Measurements from ENCODE around the gene FRAT1. TPM values are rescaled to one million over a fixed set of nuclear protein-coding genes. Genes with fewer than 3 reads are reported as not detected.
A peak's percentile ranks its signal among the peaks of the same experiment; 100 is the strongest.

The FRAT1 gene
- total and polyA plus RNA-seq, 2 of the 13 experiments (the other 11 are each of a cell fraction or from before 2014, with no cell fraction given) = 1.7 to 2.3 TPM

DNA sequence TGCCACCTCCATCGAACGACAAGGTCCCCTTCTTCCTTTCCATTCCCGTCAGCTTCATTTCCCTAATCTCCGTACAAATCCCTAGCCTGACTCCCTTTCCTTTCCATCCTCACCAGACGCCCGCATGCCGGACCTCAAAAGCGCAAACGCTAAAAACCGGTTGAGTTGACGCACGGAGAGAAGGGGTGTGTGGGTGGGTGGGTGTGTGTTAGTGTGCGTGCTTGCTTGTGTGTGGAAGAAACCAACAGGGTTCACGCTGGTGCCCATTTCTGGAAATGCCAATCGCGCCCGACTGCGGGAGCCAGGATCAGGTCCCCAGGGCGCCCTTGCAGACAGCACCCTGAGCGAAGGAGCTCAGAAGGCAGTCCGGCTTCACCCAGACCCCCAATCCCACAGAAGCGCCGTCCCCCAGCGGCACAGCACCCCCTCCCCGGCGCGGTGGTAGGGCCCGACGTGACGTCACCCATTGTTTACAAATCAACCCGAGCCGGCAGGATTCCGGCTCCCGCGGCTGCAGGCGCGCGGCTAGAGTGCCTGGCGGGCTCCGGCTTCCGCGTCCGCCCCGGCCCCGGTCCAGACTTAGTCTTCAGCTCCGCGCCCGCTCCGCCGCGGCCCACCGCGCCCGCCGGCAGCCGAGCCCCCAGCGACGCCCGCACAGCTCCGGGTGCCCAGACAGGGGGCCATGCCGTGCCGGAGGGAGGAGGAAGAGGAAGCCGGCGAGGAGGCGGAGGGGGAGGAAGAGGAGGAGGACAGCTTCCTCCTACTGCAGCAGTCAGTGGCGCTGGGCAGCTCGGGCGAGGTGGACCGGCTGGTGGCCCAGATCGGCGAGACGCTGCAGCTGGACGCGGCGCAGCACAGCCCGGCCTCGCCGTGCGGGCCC, at the start of gene FRAT1 (continued):
- TF ChIP-seq ZNF746 (CRISPR knock-in tag; IDR thresholded peaks at IDR 0.05) (peak; percentile 69; the same call in 1 of the 2 replicates), PAWR (CRISPR knock-in tag; IDR thresholded peaks at IDR 0.05; ENCODE audit: borderline replicate concordance) (no peak), RXRB (CRISPR knock-in tag; IDR thresholded peaks at IDR 0.05; ENCODE audit: borderline replicate concordance) (no peak; the same call in 1 of the 2 replicates), SNRNP70 (IDR thresholded peaks at IDR 0.05; ENCODE audit: low read depth, low read length) (no peak), EEA1 (CRISPR knock-in tag; IDR thresholded peaks at IDR 0.05; ENCODE audit: borderline replicate concordance) (no peak), KLF11 (CRISPR knock-in tag; IDR thresholded peaks at IDR 0.05) (no peak), ZNF678 (CRISPR knock-in tag; IDR thresholded peaks at IDR 0.05) (no peak), TBX3 (IDR thresholded peaks at IDR 0.05; ENCODE audit: borderline replicate concordance) (peak; percentile 53; the same call in 1 of the 2 replicates), NFE2L2 (IDR thresholded peaks at IDR 0.05; ENCODE audit: low read length) (no peak), CHD4 (IDR thresholded peaks at IDR 0.05; ENCODE audit: borderline replicate concordance, low read length) (no peak), HNF4A (CRISPR knock-in tag; IDR thresholded peaks at IDR 0.05) (no peak), ZNF652 (CRISPR knock-in tag; IDR thresholded peaks at IDR 0.05; ENCODE audit: borderline replicate concordance, low read depth) (no peak), PHF20 (CRISPR knock-in tag; IDR thresholded peaks at IDR 0.05) (peak; percentile 55; the same call in 1 of the 2 replicates), JARID2 (CRISPR knock-in tag; IDR thresholded peaks at IDR 0.05; ENCODE audit: insufficient replicate concordance) (no peak), ARNTL (CRISPR knock-in tag; IDR thresholded peaks at IDR 0.05) (no peak), YEATS2 (CRISPR knock-in tag; IDR thresholded peaks at IDR 0.05; ENCODE audit: borderline replicate concordance) (no peak), BRCA1 (CRISPR knock-in tag; IDR thresholded peaks at IDR 0.05) (no peak), POLR2AphosphoS5 (IDR thresholded peaks at IDR 0.05; ENCODE audit: low read depth, low read length) (peak; percentile 60; the same call in 1 of the 2 replicates), ZNF207 (IDR thresholded peaks at IDR 0.05; ENCODE audit: borderline replicate concordance) (no peak), TAF1 (CRISPR knock-in tag; IDR thresholded peaks at IDR 0.05) (peak; percentile 38; the same call in 1 of the 2 replicates)
- TF ChIP-seq, protein P1, sequence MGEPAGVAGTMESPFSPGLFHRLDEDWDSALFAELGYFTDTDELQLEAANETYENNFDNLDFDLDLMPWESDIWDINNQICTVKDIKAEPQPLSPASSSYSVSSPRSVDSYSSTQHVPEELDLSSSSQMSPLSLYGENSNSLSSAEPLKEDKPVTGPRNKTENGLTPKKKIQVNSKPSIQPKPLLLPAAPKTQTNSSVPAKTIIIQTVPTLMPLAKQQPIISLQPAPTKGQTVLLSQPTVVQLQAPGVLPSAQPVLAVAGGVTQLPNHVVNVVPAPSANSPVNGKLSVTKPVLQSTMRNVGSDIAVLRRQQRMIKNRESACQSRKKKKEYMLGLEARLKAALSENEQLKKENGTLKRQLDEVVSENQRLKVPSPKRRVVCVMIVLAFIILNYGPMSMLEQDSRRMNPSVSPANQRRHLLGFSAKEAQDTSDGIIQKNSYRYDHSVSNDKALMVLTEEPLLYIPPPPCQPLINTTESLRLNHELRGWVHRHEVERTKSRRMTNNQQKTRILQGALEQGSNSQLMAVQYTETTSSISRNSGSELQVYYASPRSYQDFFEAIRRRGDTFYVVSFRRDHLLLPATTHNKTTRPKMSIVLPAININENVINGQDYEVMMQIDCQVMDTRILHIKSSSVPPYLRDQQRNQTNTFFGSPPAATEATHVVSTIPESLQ (CRISPR knock-in tag; conservative IDR thresholded peaks at IDR 0.05) = no peak
- TF ChIP-seq, protein P2, sequence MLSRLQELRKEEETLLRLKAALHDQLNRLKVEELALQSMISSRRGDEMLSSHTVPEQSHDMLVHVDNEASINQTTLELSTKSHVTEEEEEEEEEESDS (CRISPR knock-in tag; IDR thresholded peaks at IDR 0.05; ENCODE audit: borderline replicate concordance) = no peak
- TF ChIP-seq, protein P3, sequence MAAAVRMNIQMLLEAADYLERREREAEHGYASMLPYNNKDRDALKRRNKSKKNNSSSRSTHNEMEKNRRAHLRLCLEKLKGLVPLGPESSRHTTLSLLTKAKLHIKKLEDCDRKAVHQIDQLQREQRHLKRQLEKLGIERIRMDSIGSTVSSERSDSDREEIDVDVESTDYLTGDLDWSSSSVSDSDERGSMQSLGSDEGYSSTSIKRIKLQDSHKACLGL (CRISPR knock-in tag; IDR thresholded peaks at IDR 0.05) = peak; percentile 52; the same call in 1 of the 2 replicates
- TF ChIP-seq, protein P4, sequence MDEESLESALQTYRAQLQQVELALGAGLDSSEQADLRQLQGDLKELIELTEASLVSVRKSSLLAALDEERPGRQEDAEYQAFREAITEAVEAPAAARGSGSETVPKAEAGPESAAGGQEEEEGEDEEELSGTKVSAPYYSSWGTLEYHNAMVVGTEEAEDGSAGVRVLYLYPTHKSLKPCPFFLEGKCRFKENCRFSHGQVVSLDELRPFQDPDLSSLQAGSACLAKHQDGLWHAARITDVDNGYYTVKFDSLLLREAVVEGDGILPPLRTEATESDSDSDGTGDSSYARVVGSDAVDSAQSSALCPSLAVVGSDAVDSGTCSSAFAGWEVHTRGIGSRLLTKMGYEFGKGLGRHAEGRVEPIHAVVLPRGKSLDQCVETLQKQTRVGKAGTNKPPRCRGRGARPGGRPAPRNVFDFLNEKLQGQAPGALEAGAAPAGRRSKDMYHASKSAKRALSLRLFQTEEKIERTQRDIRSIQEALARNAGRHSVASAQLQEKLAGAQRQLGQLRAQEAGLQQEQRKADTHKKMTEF (CRISPR knock-in tag; IDR thresholded peaks at IDR 0.05) = no peak
- TF ChIP-seq, protein P5, sequence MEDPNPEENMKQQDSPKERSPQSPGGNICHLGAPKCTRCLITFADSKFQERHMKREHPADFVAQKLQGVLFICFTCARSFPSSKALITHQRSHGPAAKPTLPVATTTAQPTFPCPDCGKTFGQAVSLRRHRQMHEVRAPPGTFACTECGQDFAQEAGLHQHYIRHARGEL (CRISPR knock-in tag; IDR thresholded peaks at IDR 0.05) = no peak
- TF ChIP-seq, protein P6, sequence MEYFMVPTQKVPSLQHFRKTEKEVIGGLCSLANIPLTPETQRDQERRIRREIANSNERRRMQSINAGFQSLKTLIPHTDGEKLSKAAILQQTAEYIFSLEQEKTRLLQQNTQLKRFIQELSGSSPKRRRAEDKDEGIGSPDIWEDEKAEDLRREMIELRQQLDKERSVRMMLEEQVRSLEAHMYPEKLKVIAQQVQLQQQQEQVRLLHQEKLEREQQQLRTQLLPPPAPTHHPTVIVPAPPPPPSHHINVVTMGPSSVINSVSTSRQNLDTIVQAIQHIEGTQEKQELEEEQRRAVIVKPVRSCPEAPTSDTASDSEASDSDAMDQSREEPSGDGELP (IDR thresholded peaks at IDR 0.05; ENCODE audit: borderline replicate concordance, low read depth) = no peak

Measured in HepG2 (cell line).